Measurements from ENCODE around the gene GALNT9.

GALNT9 gene

GRCh38 chr12:132160601-132161035 lies 168.8 kb downstream of the GALNT9 start (continued):
- TF ChIP-seq CSRNP3 (CRISPR knock-in tag; IDR thresholded peaks at IDR 0.05) (no peak), TOX (CRISPR knock-in tag; IDR thresholded peaks at IDR 0.05; ENCODE audit: borderline replicate concordance) (no peak)

GRCh38 chr12:132160016-132160415 lies 169.4 kb downstream of the GALNT9 start:
- TF ChIP-seq ZFP30 (CRISPR knock-in tag; IDR thresholded peaks at IDR 0.05) (no peak), PATZ1 (CRISPR knock-in tag; IDR thresholded peaks at IDR 0.05; ENCODE audit: borderline replicate concordance) (no peak), CSDC2 (CRISPR knock-in tag; IDR thresholded peaks at IDR 0.05) (no peak), RARB (CRISPR knock-in tag; IDR thresholded peaks at IDR 0.05) (no peak), CSRNP3 (CRISPR knock-in tag; IDR thresholded peaks at IDR 0.05) (no peak), POU6F1 (CRISPR knock-in tag; IDR thresholded peaks at IDR 0.05; ENCODE audit: borderline replicate concordance, low read depth) (no peak), GLIS3 (CRISPR knock-in tag; IDR thresholded peaks at IDR 0.05) (no peak), ZC3H10 (CRISPR knock-in tag; IDR thresholded peaks at IDR 0.05) (no peak), SNAI2 (CRISPR knock-in tag; IDR thresholded peaks at IDR 0.05) (no peak), ZNF8 (CRISPR knock-in tag; IDR thresholded peaks at IDR 0.05) (no peak), PPARA (CRISPR knock-in tag; IDR thresholded peaks at IDR 0.05; ENCODE audit: borderline replicate concordance) (no peak), CREB5 (CRISPR knock-in tag; IDR thresholded peaks at IDR 0.05; ENCODE audit: low read depth) (no peak), ZNF565 (CRISPR knock-in tag; conservative IDR thresholded peaks at IDR 0.05; ENCODE audit: low read depth) (no peak), TSHZ2 (CRISPR knock-in tag; IDR thresholded peaks at IDR 0.05) (no peak), ARNTL (CRISPR knock-in tag; IDR thresholded peaks at IDR 0.05; ENCODE audit: borderline replicate concordance, low read depth) (no peak), OSR1 (CRISPR knock-in tag; IDR thresholded peaks at IDR 0.05) (no peak), ZNF70 (CRISPR knock-in tag; IDR thresholded peaks at IDR 0.05) (no peak), ZFP3 (CRISPR knock-in tag; IDR thresholded peaks at IDR 0.05) (no peak), BACH2 (CRISPR knock-in tag; IDR thresholded peaks at IDR 0.05; ENCODE audit: borderline replicate concordance) (no peak)
- ATAC-seq: no peak

- no peak for ATAC-seq
- no peak for TF ChIP-seq PATZ1 (CRISPR knock-in tag; IDR thresholded peaks at IDR 0.05; ENCODE audit: borderline replicate concordance)
- no peak for TF ChIP-seq ZC3H10 (CRISPR knock-in tag; IDR thresholded peaks at IDR 0.05)
- no peak for TF ChIP-seq RARB (CRISPR knock-in tag; IDR thresholded peaks at IDR 0.05)
- TF ChIP-seq OSR1 (CRISPR knock-in tag; IDR thresholded peaks at IDR 0.05): no peak
- no peak for TF ChIP-seq TCF4 (CRISPR knock-in tag; IDR thresholded peaks at IDR 0.05; ENCODE audit: borderline replicate concordance)
- no peak for TF ChIP-seq CSRNP3 (CRISPR knock-in tag; IDR thresholded peaks at IDR 0.05)
- TF ChIP-seq POU6F1 (CRISPR knock-in tag; IDR thresholded peaks at IDR 0.05; ENCODE audit: borderline replicate concordance, low read depth): no peak
Observed at GRCh38 chr12:132159555-132160003, 169.8 kb downstream of the GALNT9 start.
